ENCODE results near the gene RIMBP2.

Gene RIMBP2

DNA sequence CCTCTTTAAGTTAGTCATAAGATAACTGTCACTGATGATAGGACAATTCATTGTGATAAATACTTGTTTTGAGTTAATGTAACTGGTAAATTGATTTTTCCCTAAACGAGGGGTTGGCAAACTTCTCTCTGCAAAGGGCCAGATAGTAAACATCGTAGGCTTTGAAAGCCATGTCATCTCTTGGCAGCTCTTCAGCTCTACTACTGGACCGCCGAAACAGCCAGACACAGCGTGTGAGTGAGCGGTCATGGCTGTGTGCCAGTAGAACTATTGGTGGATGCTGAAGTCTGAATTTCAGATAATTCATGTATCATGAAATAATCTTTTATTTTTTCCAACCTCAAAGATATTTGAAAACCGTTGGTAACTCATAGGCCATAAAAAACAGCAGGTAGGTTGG is 368.5 kb downstream of the RIMBP2 start:
- no peak for DNase-seq
